HFFc6 (cell line): ENCODE results near the gene GRAP2. TPM values are rescaled to one million over a fixed set of nuclear protein-coding genes. Genes with fewer than 3 reads are reported as not detected.

ENCODE experiments used
- DNase-seq: peaks from one replicate; pipeline ENCODE4 v3.0.0-alpha.2; 2018
- H3K27ac Mint-ChIP-seq: 2 replicates; pipeline ENCODE4 v1.8.0; 2020; ENCODE audit warnings: mild to moderate bottlenecking, mixed read lengths
- H3K27me3 Mint-ChIP-seq: 2 replicates; pipeline ENCODE4 v1.8.0; 2021; ENCODE audit warnings: mild to moderate bottlenecking, moderate library complexity, mixed read lengths; ENCODE audit not compliant: insufficient read depth
- H3K36me3 Mint-ChIP-seq: 2 replicates; pipeline ENCODE4 v1.8.0; 2021; ENCODE audit warnings: low read depth, mixed read lengths
- H3K4me1 Mint-ChIP-seq: 2 replicates; pipeline ENCODE4 v1.8.0; 2020; ENCODE audit warnings: low read depth, mixed read lengths
- H3K4me3 Mint-ChIP-seq: 2 replicates; pipeline ENCODE4 v1.8.0; 2020; ENCODE audit warnings: mild to moderate bottlenecking, moderate library complexity, mixed read lengths
- H3K9me3 Mint-ChIP-seq: 2 replicates; pipeline ENCODE4 v1.8.0; 2020; ENCODE audit warnings: mild to moderate bottlenecking, mixed read lengths
- CTCF ChIP-seq: fragments of 200-600 bp; sonication (generic); IDR thresholded peaks from 2 replicates; pipeline ENCODE4 v1.5.0; 2021; ENCODE audit warnings: antibody characterized with exemption, mild to moderate bottlenecking
- total RNA-seq, 6 experiments: library from RNA; stranded (reverse); fragmentation: NEBNext Ultra II Directional; extraction: Animal tissue kit (Norgen Biotek cat#: 25700); gene quantifications; 2 replicates in 1 of 6; 3 replicates in 5 of 6; pipeline ENCODE4 v1.2.3, GENCODE V29; 2021

The GRAP2 gene
- total RNA-seq, 6 experiments from 2014 or later: not detected

- no peaks in the 10 kb centered on the region for H3K4me1 Mint-ChIP-seq
- no peaks in the 10 kb centered on the region for H3K36me3 Mint-ChIP-seq
- peaks cover 41% of the 10 kb centered on the region for H3K27me3 Mint-ChIP-seq
- H3K9me3 Mint-ChIP-seq: no peaks in the 10 kb centered on the region
- H3K4me3 Mint-ChIP-seq: no peak overlapping the region
- TF ChIP-seq CTCF: no peak
- H3K27ac Mint-ChIP-seq: no peak overlapping the region
- DNase-seq: no peak
Measured at GRCh38 chr22:39937906-39938305, 37.0 kb downstream of the GRAP2 start.

GRCh38 chr22:39938509-39939111 is 37.7 kb downstream of the GRAP2 start:
- Mint-ChIP-seq H3K4me1 (no peaks in the 10 kb centered on the region), H3K27ac (no peak overlapping the region), H3K36me3 (no peaks in the 10 kb centered on the region), H3K4me3 (no peak overlapping the region), H3K9me3 (no peaks in the 10 kb centered on the region), H3K27me3 (peaks cover 40% of the 10 kb centered on the region)
- DNase-seq: no peak
- no peak for TF ChIP-seq CTCF

GRCh38 chr22:39939830-39940229 is 38.9 kb downstream of the GRAP2 start:
- no peaks in the 10 kb centered on the region for H3K4me1 Mint-ChIP-seq

GRCh38 chr22:39940757-39941305 is 39.9 kb downstream of the GRAP2 start:
- DNase-seq: no peak
- no peak for TF ChIP-seq CTCF
- Mint-ChIP-seq H3K4me3 (no peak overlapping the region), H3K9me3 (no peaks in the 10 kb centered on the region), H3K36me3 (no peaks in the 10 kb centered on the region), H3K4me1 (no peaks in the 10 kb centered on the region), H3K27ac (no peak overlapping the region), H3K27me3 (peaks cover 27% of the 10 kb centered on the region)

More at GRCh38 chr22:39939830-39940229, 38.9 kb downstream of the GRAP2 start:
- no peak overlapping the region for H3K27ac Mint-ChIP-seq
- H3K9me3 Mint-ChIP-seq: no peaks in the 10 kb centered on the region
- no peaks in the 10 kb centered on the region for H3K36me3 Mint-ChIP-seq
- H3K4me3 Mint-ChIP-seq: no peak overlapping the region
- no peak for DNase-seq
- peaks cover 31% of the 10 kb centered on the region for H3K27me3 Mint-ChIP-seq
- no peak for TF ChIP-seq CTCF

GRCh38 chr22:39941601-39942000 is 40.7 kb downstream of the GRAP2 start:
- Mint-ChIP-seq H3K36me3 (no peaks in the 10 kb centered on the region), H3K4me3 (no peak overlapping the region), H3K4me1 (no peaks in the 10 kb centered on the region), H3K9me3 (no peaks in the 10 kb centered on the region), H3K27ac (no peak overlapping the region), H3K27me3 (peaks cover 23% of the 10 kb centered on the region)
- TF ChIP-seq CTCF: no peak
- no peak for DNase-seq
